GM19025 (cell line): ENCODE results near the gene TIMP3.
"Not testable (repeated sequence)": the region's sequence is repeated elsewhere in the genome, so short reads cannot be mapped to it uniquely, and the experiment has no call there.

Source experiments
- ATAC-seq: cut with Tn5 transposase; IDR thresholded peaks from one replicate; pipeline ENCODE4 v1.9.1; 2021; ENCODE audit warnings: mild to moderate bottlenecking, low read depth, moderate library complexity; ENCODE audit not compliant: unreplicated experiment

TIMP3 gene

GRCh38 chr22:32850591-32851517 is 49.3 kb downstream of the TIMP3 start:
- no peak for ATAC-seq

- ATAC-seq = no peak
These were observed 51.1 kb downstream of the TIMP3 start for GRCh38 chr22:32852395-32853251.

DNA sequence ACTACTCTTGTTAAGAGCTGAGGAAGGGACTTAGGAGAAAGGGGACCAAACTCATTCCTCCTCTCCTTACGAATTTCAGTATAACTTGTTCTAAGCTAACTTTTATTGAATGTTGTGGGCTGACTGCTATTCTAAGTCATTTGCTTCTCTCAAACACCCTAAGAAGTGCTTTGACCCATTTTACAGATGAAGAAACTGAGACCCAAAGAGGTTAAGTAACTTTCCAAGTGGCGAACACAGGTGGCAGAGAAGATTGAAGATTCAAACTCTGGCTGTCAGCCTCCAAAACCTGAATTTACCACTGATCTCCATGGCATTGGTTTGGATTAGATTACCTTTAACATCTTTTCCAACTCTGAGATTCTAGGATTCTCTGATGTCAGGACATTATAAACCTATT is 52.2 kb downstream of the TIMP3 start:
- ATAC-seq = no peak

GRCh38 chr22:32854351-32854804 is 52.9 kb downstream of the TIMP3 start:
- ATAC-seq = no peak

- ATAC-seq = no peak
These were observed 53.7 kb downstream of the TIMP3 start for GRCh38 chr22:32855045-32855756.

DNA sequence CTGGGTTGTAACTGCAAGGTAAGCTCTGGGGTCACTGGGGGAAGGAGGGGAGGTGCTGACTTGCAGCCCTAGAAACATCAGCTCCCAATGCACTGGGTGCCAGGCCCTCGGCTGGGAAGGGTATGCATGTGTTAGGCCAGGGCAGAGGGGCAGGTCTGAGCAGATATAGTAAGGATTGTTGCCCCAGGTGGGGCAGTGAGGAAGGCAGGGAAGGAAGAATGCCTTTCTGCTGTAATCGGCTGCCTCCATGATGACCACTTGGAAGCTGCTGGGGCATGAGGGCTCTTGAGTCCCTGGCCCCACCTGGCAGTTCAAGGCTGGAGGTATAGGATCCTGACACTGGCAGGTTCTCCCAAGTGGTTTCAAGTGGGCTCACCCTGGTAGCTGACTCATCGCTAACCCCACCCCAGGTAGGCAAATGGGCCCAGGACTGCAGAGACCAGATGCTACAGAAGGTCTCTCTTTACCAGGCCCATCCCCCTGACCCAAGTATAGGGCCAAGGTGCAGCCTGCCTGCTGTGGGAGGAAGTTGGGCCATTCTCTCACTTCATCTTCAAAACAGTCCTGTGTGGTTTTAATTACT is 56.7 kb downstream of the TIMP3 start:
- no peak for ATAC-seq

DNA sequence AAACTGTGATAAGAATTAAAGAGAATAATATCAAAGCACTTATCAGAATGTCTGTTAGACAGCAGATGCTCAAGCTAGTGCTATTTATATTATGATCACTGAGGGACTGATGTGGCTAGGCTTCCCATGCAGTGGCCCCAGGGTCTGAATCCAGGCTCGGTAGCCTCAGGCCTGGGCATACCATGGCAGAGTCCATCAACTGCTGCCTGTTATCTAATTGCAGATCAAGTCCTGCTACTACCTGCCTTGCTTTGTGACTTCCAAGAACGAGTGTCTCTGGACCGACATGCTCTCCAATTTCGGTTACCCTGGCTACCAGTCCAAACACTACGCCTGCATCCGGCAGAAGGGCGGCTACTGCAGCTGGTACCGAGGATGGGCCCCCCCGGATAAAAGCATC is 57.5 kb downstream of the TIMP3 start:
- ATAC-seq = no peak

GRCh38 chr22:32859743-32860142 is 58.2 kb downstream of the TIMP3 start:
- ATAC-seq = no peak

- no peak for ATAC-seq
These were observed 59.8 kb downstream of the TIMP3 start for GRCh38 chr22:32861330-32861729.

DNA sequence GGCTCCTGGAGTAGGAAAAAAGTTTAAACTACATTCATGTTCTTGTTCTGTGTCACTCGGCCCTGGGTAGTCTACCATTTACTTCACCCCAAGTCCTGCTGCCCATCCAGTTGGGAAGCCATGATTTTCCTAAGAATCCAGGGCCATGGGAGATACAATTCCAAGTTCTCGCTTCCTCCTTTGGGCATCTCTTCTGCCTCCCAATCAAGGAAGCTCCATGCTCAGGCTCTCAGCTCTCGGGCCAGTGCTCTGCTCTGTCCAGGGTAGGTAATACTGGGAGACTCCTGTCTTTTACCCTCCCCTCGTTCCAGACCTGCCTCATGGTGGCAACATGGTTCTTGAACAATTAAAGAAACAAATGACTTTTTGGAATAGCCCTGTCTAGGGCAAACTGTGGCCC is 60.6 kb downstream of the TIMP3 start:
- ATAC-seq = no peak

DNA sequence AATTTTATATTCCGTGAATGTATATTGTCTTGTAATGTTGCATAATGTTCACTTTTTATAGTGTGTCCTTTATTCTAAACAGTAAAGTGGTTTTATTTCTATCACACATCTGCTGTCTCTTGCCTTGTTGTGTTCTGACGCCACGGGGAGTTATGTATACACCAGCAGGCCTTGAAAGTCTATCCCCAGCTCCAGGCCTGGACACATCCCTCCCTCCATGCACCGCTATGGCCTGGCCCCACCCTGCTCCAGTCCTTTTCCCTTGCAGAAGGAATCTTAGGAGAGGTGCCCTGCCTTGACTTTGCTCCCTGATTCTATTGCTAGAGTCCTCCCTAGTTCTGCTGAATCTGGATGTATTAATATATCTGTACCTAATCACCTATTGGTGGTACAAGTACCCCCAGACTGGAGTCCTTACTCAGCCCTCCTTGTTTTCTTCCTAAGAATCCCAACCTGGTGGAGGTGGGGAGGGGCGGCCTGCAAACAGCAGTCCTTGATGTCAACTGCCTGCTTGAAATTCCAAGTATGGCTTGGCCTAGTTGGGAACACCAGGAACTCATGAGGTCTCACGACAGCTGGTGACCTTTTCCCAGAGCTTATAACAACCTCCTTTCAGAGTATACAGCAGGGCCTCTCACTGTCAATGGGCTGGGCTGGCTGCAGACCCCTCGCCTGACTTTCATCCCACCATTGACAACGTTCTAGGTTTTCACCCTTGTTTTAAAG is 61.6 kb downstream of the TIMP3 start:
- ATAC-seq = no peak

GRCh38 chr22:32864041-32864440 is 62.5 kb downstream of the TIMP3 start:
- no peak for ATAC-seq

DNA sequence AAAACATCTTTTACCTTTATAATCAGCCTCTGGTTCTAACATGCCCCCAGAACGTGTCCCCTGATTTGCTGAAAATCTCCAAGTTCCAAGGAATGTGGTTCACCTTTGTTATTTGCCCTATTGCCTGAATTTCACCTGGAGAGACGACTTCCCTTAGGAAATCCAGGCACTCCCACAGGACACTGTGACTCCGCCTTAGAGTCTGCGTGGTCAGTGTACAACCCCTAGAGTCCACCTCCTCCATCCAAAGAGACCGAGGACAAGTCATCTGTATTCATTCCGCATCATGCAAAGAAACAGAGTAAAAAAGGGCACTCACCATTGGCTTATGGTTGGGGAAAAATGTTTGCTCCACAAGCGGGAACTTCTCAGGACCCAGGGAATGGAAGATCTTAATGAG is 63.1 kb downstream of the TIMP3 start:
- ATAC-seq = no peak

DNA sequence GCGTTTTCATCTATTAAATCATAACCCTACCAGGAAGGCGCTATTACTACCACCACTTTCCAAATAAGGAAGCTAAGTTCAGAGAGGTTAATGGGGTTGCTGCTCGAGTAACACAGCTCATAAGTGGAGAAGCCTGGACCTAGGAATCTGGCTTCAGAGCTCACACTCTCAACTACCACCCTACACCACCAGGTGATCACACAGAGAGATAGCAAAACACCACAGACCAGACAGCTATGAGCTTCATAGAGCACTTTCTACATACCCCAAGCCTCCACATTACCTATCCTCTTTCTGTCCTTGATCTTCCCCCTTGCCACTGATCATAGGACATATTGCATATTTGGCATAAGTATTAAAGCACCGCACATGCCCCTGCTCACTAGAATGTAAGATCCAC is 65.4 kb downstream of the TIMP3 start:
- ATAC-seq = no peak

DNA sequence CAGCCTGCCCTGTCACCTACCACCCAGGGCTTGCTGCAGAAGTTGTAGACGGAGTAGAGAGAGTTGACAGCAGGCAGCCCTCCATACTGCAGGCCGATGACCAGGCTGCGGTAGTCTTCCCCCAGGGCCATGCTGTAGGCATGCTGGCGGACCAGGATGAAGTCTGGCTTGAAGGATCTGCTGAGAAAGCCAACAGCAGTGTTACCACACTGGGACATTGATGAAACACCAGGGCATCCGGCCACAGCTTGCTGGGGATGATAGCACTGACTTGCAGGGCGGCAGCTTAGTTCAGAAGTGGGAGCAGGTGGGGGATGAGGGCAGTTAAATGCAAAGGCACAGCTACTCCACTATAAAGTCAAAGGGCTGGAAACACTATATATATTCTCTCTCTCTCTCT is 67.4 kb downstream of the TIMP3 start:
- no peak for ATAC-seq

DNA sequence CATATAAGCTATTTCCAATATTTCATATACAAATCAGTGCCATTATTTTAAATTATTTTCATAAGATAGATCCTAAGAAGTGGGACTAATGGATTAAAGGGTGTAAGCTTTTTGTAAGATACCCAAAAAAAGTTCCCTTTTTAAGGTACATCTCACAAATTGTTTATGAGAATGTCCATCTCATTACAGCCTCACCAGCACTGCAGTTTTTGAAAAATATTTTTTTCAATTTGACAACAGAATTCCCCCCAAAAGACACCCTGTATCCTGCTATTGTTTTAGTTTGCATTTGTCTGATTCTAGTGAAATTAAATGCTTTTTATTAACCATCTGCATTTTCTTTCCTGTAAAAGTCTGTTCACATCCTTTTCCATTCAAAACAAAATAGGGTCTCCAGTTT is 69.0 kb downstream of the TIMP3 start:
- ATAC-seq = no peak

DNA sequence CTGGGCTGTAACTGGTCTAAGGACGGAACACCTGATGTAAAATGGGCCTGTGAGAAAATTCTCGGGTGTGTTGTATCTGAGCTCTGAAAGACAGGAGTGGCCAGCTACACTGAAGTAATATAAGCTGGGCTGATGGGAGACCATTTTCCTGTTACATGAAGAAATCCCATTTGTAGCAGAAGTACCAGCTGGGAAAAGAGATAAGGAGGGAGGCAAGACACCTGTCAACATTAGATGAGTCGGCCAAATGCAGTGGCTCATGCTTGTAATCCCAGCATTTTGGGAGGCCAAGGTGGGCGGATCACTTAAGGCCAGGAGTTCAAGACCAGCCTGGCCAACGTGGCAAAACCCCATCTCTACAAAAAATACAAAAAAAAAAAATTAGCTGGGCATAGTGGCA is 72.1 kb downstream of the TIMP3 start:
- ATAC-seq = not testable (repeated sequence)

DNA sequence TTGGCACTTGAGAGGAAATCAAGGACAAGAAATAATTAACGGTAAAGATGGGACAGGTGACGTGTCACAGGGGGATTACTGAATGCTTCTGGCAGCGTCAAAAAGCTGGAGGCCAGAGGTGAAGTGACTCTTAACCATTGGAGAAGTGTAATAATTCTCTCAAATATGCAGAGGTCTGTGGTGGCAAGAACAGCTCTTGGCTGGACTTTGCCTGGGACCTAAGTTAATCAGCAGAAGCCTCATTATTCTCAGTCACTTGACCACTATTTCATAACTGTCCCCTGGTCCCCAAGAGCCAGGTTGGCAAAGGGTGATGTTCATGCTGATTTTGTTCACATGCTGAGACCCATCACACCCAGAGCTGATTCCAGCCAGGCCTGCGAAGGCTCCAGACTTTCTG is 72.9 kb downstream of the TIMP3 start:
- no peak for ATAC-seq

- no peak for ATAC-seq
These were observed 73.5 kb downstream of the TIMP3 start for GRCh38 chr22:32874976-32875375.

DNA sequence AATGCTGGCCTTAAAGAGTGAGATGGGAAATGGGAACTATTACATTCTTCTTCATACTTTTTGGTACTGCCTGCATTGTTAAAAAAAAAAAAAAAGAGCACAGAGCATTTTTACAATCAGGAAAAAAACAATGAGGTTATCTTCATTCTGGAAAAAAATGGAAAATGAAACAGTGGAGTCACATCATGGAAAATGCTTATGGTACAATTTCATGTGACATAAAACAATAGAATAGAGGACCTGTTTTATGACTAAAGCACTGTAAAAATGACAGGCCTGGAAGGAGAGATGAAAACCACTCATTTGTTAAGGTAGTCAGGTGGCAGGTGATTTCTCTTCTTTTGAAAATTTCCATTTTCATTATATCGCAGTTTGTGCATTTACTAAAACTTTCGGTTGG is 75.0 kb downstream of the TIMP3 start:
- no peak for ATAC-seq
